Suprapubic skin (tissue), 4 donors: ENCODE measurements around the gene CYFIP2. TPM values are rescaled to one million over a fixed set of nuclear protein-coding genes. Genes with fewer than 3 reads are reported as not detected.

Experiments used
- DNase-seq, 2 donors: peaks; one replicate each; pipeline ENCODE4 v3.0.0-alpha.2; 2019; ENCODE audit warnings: low spot score in 2 of 2
- H3K27ac ChIP-seq: fragments of 200-600 bp; sonication (generic); one replicate; pipeline ENCODE4 v1.5.1; 2019
- H3K27me3 ChIP-seq: fragments of 200-600 bp; sonication (generic); one replicate; pipeline ENCODE4 v1.5.1; 2019
- H3K36me3 ChIP-seq: fragments of 200-600 bp; sonication (generic); one replicate; pipeline ENCODE4 v1.5.1; 2019
- H3K4me1 ChIP-seq: fragments of 200-600 bp; sonication (generic); one replicate; pipeline ENCODE4 v1.5.1; 2019
- H3K4me3 ChIP-seq: fragments of 200-600 bp; sonication (generic); one replicate; pipeline ENCODE4 v1.5.1; 2019; ENCODE audit warnings: mild to moderate bottlenecking
- H3K9me3 ChIP-seq: fragments of 200-600 bp; sonication (generic); one replicate; pipeline ENCODE4 v1.5.1; 2019
- CTCF ChIP-seq, 2 donors: fragments of 200-600 bp in 1 of 2; fragments of 450-650 bp in 1 of 2; sonication (generic) in 1 of 2; IDR thresholded peaks; one replicate each; pipeline ENCODE4 v1.5.1; 2016 to 2019; ENCODE audit warnings: antibody characterized with exemption in 2 of 2, mild to moderate bottlenecking in 1 of 2, moderate library complexity in 1 of 2
- EP300 ChIP-seq: sonication (generic); formaldehyde crosslinking; IDR thresholded peaks from one replicate; pipeline ENCODE4 v1.6.1; 2017; ENCODE audit warnings: antibody characterized with exemption
- POLR2A ChIP-seq, 2 donors: fragments of 450-650 bp; IDR thresholded peaks; one replicate each; pipeline ENCODE4 v1.6.1; 2017; ENCODE audit warnings: antibody characterized with exemption in 2 of 2, mild to moderate bottlenecking in 2 of 2, moderate library complexity in 2 of 2
- POLR2AphosphoS5 ChIP-seq, 3 donors: sonication (generic); formaldehyde crosslinking; IDR thresholded peaks; one replicate each; pipeline ENCODE4 v1.6.1; 2017; ENCODE audit warnings: antibody characterized with exemption in 3 of 3
- WGBS: methylation state at CpG from one replicate; pipeline ENCODE4 v1.1.5; 2018; 5-methylcytosine and 5-hydroxymethylcytosine counted together
- total RNA-seq, 4 donors: library from RNA; depleted of rRNA; stranded (reverse); fragments of >200 nt; gene quantifications; one replicate each; pipeline ENCODE4 v1.1.0, GENCODE V29; 2016

CYFIP2 gene
- total RNA-seq, 4 donors from 2014 or later = 12.7 to 17.1 (median 14.9) TPM

- no peak for TF ChIP-seq POLR2AphosphoS5 (IDR thresholded peaks at IDR 0.05)
- no peak for TF ChIP-seq POLR2A (IDR thresholded peaks at IDR 0.05)
- no peak for TF ChIP-seq CTCF (IDR thresholded peaks at IDR 0.05)
- no peak for TF ChIP-seq EP300
- H3K4me1 ChIP-seq = no peaks in the 10 kb centered on the region
- no peaks in the 10 kb centered on the region for H3K27me3 ChIP-seq
- H3K27ac ChIP-seq = no peak overlapping the region
- H3K9me3 ChIP-seq = no peaks in the 10 kb centered on the region
- WGBS = 96% methylated on average over 4 of the region's 4 CpGs
- DNase-seq = no peak
- no peak overlapping the region for H3K4me3 ChIP-seq
- no peaks in the 10 kb centered on the region for H3K36me3 ChIP-seq
Measured at GRCh38 chr5:157434096-157434495, 168.2 kb downstream of the CYFIP2 start.

- H3K4me3 ChIP-seq = no peak overlapping the region
- 63% methylated on average over 7 of the region's 7 CpGs for WGBS
- H3K4me1 ChIP-seq = peaks cover 23% of the 10 kb centered on the region
- DNase-seq = no peak
- H3K9me3 ChIP-seq = no peaks in the 10 kb centered on the region
- TF ChIP-seq POLR2A (IDR thresholded peaks at IDR 0.05) (no peak), EP300 (no peak), CTCF (IDR thresholded peaks at IDR 0.05) (no peak), POLR2AphosphoS5 (IDR thresholded peaks at IDR 0.05) (no peak)
- H3K27ac ChIP-seq = no peak overlapping the region
- H3K27me3 ChIP-seq = no peaks in the 10 kb centered on the region
- H3K36me3 ChIP-seq = no peaks in the 10 kb centered on the region
Measured at GRCh38 chr5:157443041-157443549, 177.2 kb downstream of the CYFIP2 start.

- TF ChIP-seq CTCF (IDR thresholded peaks at IDR 0.05) = no peak
- no peak for TF ChIP-seq POLR2A (IDR thresholded peaks at IDR 0.05)
- no peak for DNase-seq
- H3K27ac ChIP-seq = no peak overlapping the region
- H3K9me3 ChIP-seq = no peaks in the 10 kb centered on the region
- H3K27me3 ChIP-seq = no peaks in the 10 kb centered on the region
- H3K4me3 ChIP-seq = no peak overlapping the region
- H3K4me1 ChIP-seq = peaks cover 33% of the 10 kb centered on the region
- WGBS = 65% methylated on average over 4 of the region's 4 CpGs
- no peaks in the 10 kb centered on the region for H3K36me3 ChIP-seq
Measured at GRCh38 chr5:157444224-157444623, 178.3 kb downstream of the CYFIP2 start.

Other genes starting within 250 kb of the CYFIP2 start
- gene HAVCR1, start 207.0 kb upstream of the CYFIP2 start, total RNA-seq = not detected
- gene HAVCR2, start 157.1 kb upstream of the CYFIP2 start, total RNA-seq = 1 to 10 TPM; 2.1 to 4.5 (median 3.5) TPM
- 10 to 100 TPM in 2 of 4 donors, 1 to 10 TPM in 2; 5.5 to 13.6 (median 8.9) TPM for gene MED7, start 123.3 kb upstream of the CYFIP2 start, total RNA-seq
- gene GARIN3, start 99.9 kb upstream of the CYFIP2 start, total RNA-seq = not detected
- 1 to 10 TPM; 1.6 to 3.5 (median 2.7) TPM for gene ITK, start 85.3 kb upstream of the CYFIP2 start, total RNA-seq
- gene NIPAL4, start 194.1 kb downstream of the CYFIP2 start, total RNA-seq = 100 to 1,000 TPM in 2 of 4 donors, 10 to 100 TPM in 2; 45.8 to 111 (median 86.6) TPM